GM12878 (cell line): Measurements from ENCODE around the gene COL13A1. TPM values are rescaled to one million over a fixed set of nuclear protein-coding genes. Genes with fewer than 3 reads are reported as not detected.

ENCODE experiments used
- ATAC-seq: fragments of 200-7000 bp; cut with Tn5 transposase; 3 replicates; pipeline ENCODE4 v1.9.1; 2020; ENCODE audit warnings: mild to moderate bottlenecking, moderate library complexity
- BruUV-seq: library from RNA; stranded (reverse); fragments of 400-500 nt; replicated peaks from 2 replicates; lab custom pipeline; 2021; lab: Mats Ljungman, UMichigan
- CTCF ChIA-PET: fragments of 300-600 bp; sonication (Branson Sonifier 250); formaldehyde crosslinking; extraction: SDS; loops from one replicate; lab custom pipeline; 2021; ENCODE audit warnings: inconsistent platforms; lab: Yijun Ruan, JAX
- POLR2A ChIA-PET: fragments of 350-600 bp; formaldehyde crosslinking; extraction: SDS; loops from one replicate; lab custom pipeline; 2021; ENCODE audit warnings: inconsistent platforms; lab: Charles Lee
- RAD21 ChIA-PET: fragments of 300-600 bp; sonication (Branson Sonifier 250); formaldehyde crosslinking; loops from one replicate; lab custom pipeline; 2023; ENCODE audit warnings: antibody characterized with exemption; ENCODE audit not compliant: unreplicated experiment; lab: Charles Lee
- SMC1A ChIA-PET: fragments of 300-600 bp; sonication (Branson Sonifier 250); formaldehyde crosslinking; loops from one replicate; lab custom pipeline; 2023; ENCODE audit not compliant: unreplicated experiment, uncharacterized antibody; lab: Charles Lee
- DNase-seq: peaks from one replicate; pipeline ENCODE4 v3.0.0-alpha.2; 2011; ENCODE audit warnings: low read depth, low spot score
- FAIRE-seq: peaks from 3 replicates; lab custom pipeline; 2011; peaks lifted over from hg19 to GRCh38; lab: Jason Lieb, UNC
- H2AFZ ChIP-seq: 2 replicates; pipeline ENCODE4 v1.6.0; 2011; ENCODE audit warnings: low read depth, low read length, control low read depth; ENCODE audit not compliant: control insufficient read depth
- H3K27ac ChIP-seq: 2 replicates; pipeline ENCODE4 v1.5.1; 2011; ENCODE audit warnings: control low read depth; ENCODE audit not compliant: control insufficient read depth, insufficient read depth
- H3K27me3 ChIP-seq, 2 experiments: replicated peaks in 1 of 2; 2 replicates each; pipeline versions ENCODE4 v1.6.0 to v1.6.1; 2011; ENCODE audit warnings: low read length in 1 of 2; ENCODE audit not compliant: control insufficient read depth in 2 of 2, insufficient read depth in 2 of 2
- H3K36me3 ChIP-seq, 2 experiments: 2 replicates each; pipeline ENCODE4 v1.5.1; 2011; ENCODE audit warnings: low read length in 1 of 2; ENCODE audit not compliant: control insufficient read depth in 2 of 2, insufficient read depth in 2 of 2
- H3K4me1 ChIP-seq: 2 replicates; pipeline ENCODE4 v1.6.1; 2011; ENCODE audit warnings: mild to moderate bottlenecking, low read length, moderate library complexity, mixed read lengths; ENCODE audit not compliant: control insufficient read depth, insufficient read depth
- H3K4me2 ChIP-seq: 2 replicates; pipeline ENCODE4 v1.6.0; 2011; ENCODE audit warnings: control low read depth; ENCODE audit not compliant: control insufficient read depth, insufficient read depth
- H3K4me3 ChIP-seq: fragments of 200-600 bp; sonication (generic); 2 replicates; pipeline ENCODE4 v1.5.1; 2016
- H3K79me2 ChIP-seq: 2 replicates; pipeline ENCODE4 v1.6.0; 2011; ENCODE audit warnings: low read length; ENCODE audit not compliant: control insufficient read depth, insufficient read depth
- H3K9ac ChIP-seq: 2 replicates; pipeline ENCODE4 v1.8.0; 2011; ENCODE audit warnings: low read length, control low read depth, mixed read lengths; ENCODE audit not compliant: control insufficient read depth, insufficient read depth
- H3K9me3 ChIP-seq: replicated peaks from 3 replicates; pipeline ENCODE4 v1.5.1; 2011; ENCODE audit warnings: mild to moderate bottlenecking, low read length; ENCODE audit not compliant: control insufficient read depth, insufficient read depth
- H4K20me1 ChIP-seq: 2 replicates; pipeline ENCODE4 v1.6.0; 2011; ENCODE audit not compliant: control insufficient read depth, insufficient read depth
- BHLHE40 ChIP-seq, 2 experiments: fragments of 450-650 bp in 1 of 2; IDR thresholded peaks; 2 replicates each; pipeline ENCODE4 v1.6.1; 2011 to 2017; ENCODE audit warnings: low read depth in 2 of 2, borderline replicate concordance in 1 of 2, improper control_type of control experiment in 1 of 2, low read length in 1 of 2, mild to moderate bottlenecking in 1 of 2
- HDGF ChIP-seq: fragments of 450-650 bp; IDR thresholded peaks from 2 replicates; pipeline ENCODE4 v1.6.1; 2016; ENCODE audit warnings: antibody characterized with exemption
- IKZF1 ChIP-seq: fragments of 450-650 bp; conservative IDR thresholded peaks from 2 replicates; pipeline ENCODE4 v1.6.1; 2017; ENCODE audit warnings: antibody characterized with exemption, mild to moderate bottlenecking
- MEF2B ChIP-seq: fragments of 450-650 bp; IDR thresholded peaks from 2 replicates; pipeline ENCODE4 v1.6.1; 2018; ENCODE audit warnings: mild to moderate bottlenecking, moderate library complexity; ENCODE audit not compliant: partially characterized antibody, poor library complexity, severe bottlenecking
- SP1 ChIP-seq: IDR thresholded peaks from one replicate; pipeline ENCODE4 v1.6.1; 2011; ENCODE audit warnings: low read depth, low read length
- TAF1 ChIP-seq: IDR thresholded peaks from 2 replicates; pipeline ENCODE4 v1.6.1; 2011; ENCODE audit warnings: mild to moderate bottlenecking, low read depth, low read length, borderline replicate concordance
- TCF12 ChIP-seq: IDR thresholded peaks from 2 replicates; pipeline ENCODE4 v1.6.1; 2011; ENCODE audit warnings: low read depth, mild to moderate bottlenecking, low read length
- ZNF217 ChIP-seq: fragments of 450-650 bp; IDR thresholded peaks from 2 replicates; pipeline ENCODE4 v1.6.1; 2017; ENCODE audit warnings: antibody characterized with exemption, mild to moderate bottlenecking
- WGBS: methylation state at CpG from one replicate; pipeline ENCODE4 v1.1.6; 2016; ENCODE audit warnings: low lambda C conversion rate; ENCODE audit not compliant: insufficient replicate concordance, insufficient coverage; ENCODE audit errors: missing lambda C conversion rate; 5-methylcytosine and 5-hydroxymethylcytosine counted together
- in situ Hi-C: fragments of 300-500 bp; cut with MboI; formaldehyde crosslinking; loops from 9 replicates; pipeline ENCODE4 v1.14.3; 2018; ENCODE audit warnings: mixed read lengths
- intact Hi-C: fragments of 100-400 bp; cut with micrococcal nuclease; formaldehyde crosslinking; loops from one replicate; pipeline ENCODE4 v1.14.2; 2022; ENCODE audit not compliant: unreplicated experiment
- polyA plus RNA-seq, 11 experiments: library from polyadenylated mRNA; depleted of rRNA in 4 of 11; unstranded in 6 of 11; stranded (reverse) in 5 of 11; fragments of >200 nt; fragmentation: Nextera tagmentation in 4 of 11; fragmentation: Illumina TruSeq in 1 of 11; extraction: Ambion mirVana in 4 of 11; extraction: Trizol in 1 of 11; gene quantifications; 1 replicate in 1 of 11; 2 replicates in 10 of 11; pipeline versions ENCODE4 v1.2.1 to v1.2.3, GENCODE V29; 2011 to 2016; ENCODE audit warnings: inconsistent platforms in 2 of 11, missing spikeins in 2 of 11, low read depth in 1 of 11
- total RNA-seq, 4 experiments: library from RNA; depleted of rRNA in 3 of 4; stranded (reverse); fragments of >200 nt in 3 of 4; fragmentation: Illumina TruSeq in 1 of 4; extraction: Trizol in 1 of 4; gene quantifications; 2 replicates each; pipeline versions ENCODE4 v1.2.1 to v1.2.3, GENCODE V29; 2013 to 2021

COL13A1 gene
- total and polyA plus RNA-seq, 10 of the 15 experiments (the other 5 are each of a cell fraction or from before 2014, with no cell fraction given): 0.03 to 0.15 (median 0.05) TPM; not detected in 7

DNA sequence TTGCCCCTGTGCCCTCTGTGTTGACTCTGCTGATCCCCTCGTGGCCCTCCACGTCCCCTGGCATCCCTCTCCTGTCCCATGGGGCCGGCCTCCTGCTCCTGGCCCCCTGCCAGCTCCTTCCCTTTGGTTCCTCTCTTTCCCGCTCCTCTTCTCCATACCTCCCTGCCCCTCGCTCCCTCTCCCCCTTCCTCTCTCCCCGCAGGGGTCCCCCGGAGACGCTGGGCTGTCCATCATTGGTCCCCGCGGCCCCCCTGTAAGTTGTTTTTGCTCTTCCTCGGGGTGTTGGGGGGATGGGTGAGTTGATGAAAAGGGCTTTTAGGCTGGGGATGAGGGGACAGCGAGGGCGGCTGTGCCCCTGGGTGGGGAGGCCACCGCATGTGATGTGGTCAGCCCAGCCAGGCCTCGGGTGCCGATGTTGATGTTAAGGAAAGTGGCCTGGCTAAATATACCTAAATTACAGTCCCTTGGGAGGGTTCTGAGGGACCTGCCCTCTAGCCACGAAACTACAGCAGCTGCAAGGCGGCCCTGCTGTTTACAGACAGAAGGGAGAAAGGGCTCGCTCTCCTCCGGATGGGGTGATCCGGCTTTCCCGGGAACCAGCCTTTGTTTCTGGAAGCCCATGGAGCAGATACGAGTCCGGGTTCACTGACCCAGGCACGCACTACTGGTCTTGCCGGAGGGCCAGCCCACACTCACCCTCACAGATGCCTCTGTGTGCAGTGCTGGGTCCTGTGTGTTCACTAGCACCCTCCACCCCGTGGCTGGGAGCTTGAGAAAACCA is 78.8 kb downstream of the COL13A1 start:
- no peak overlapping the region for H2AFZ ChIP-seq
- DNase-seq: no peak
- H3K4me1 ChIP-seq: no peaks in the 10 kb centered on the region
- H3K4me2 ChIP-seq: no peak overlapping the region
- no peak overlapping the region for H3K4me3 ChIP-seq
- 17% methylated on average over 19 of the region's 27 CpGs for WGBS
- peaks cover 0 to 2% of the 10 kb centered on the region in 2 experiments; a peak in 3 of 4 replicates for H3K27me3 ChIP-seq
- ATAC-seq: peak; percentile 61
- RAD21 ChIA-PET: no interaction called here
- H3K79me2 ChIP-seq: no peaks in the 10 kb centered on the region
- no peaks in the 10 kb centered on the region for H4K20me1 ChIP-seq
- SMC1A ChIA-PET: no interaction called here
- no peaks in the 10 kb centered on the region for H3K36me3 ChIP-seq
- no peaks in the 10 kb centered on the region for H3K9me3 ChIP-seq
- POLR2A ChIA-PET: no interaction called here
- no TSS peak for BruUV-seq
- intact Hi-C loops: no loop called here
- H3K9ac ChIP-seq: no peak overlapping the region
- TF ChIP-seq TCF12 (0 out of 2 replicates have a peak, but pooled peaks have one; percentile 34), BHLHE40 (IDR thresholded peaks at IDR 0.05; ENCODE audit: borderline replicate concordance in 1 of 2, low read depth in 2 of 2, low read length in 1 of 2) (peak; percentile 43 to 62; a peak in 3 of 4 replicates), TAF1 (no peak), HDGF (no peak), ZNF217 (no peak), IKZF1 (peak; percentile 31; the same call in 1 of the 2 replicates), SP1 (no peak), MEF2B (peak; percentile 74)
- TF ChIP-seq, all 136 proteins: peak for 4
- CTCF ChIA-PET: interaction anchor here (1.0 kb wide), 1 partner anchor 78 kb away, joined by 3 read pairs; no protein-coding TSS in a partner anchor
- no peak for FAIRE-seq
- no peak overlapping the region for H3K27ac ChIP-seq
- in situ Hi-C loops: no loop called here
